DND-41 (cell line): ENCODE data around the gene CENPX.

Experiments
- ATAC-seq: fragments of 200-7000 bp; cut with Tn5 transposase; 3 replicates; pipeline ENCODE4 v1.9.1; 2021; ENCODE audit warnings: low read depth; ENCODE audit not compliant: insufficient read depth
- DNase-seq: peaks from one replicate; pipeline ENCODE4 v3.0.0-alpha.2; 2020
- H2AFZ ChIP-seq: 2 replicates; pipeline ENCODE4 v1.6.0; 2012; ENCODE audit warnings: low read depth, low read length
- H3K27ac ChIP-seq: 2 replicates; pipeline ENCODE4 v1.5.1; 2012; ENCODE audit warnings: low read length, inconsistent platforms
- H3K27me3 ChIP-seq: fragments of 200-600 bp; sonication (generic); 2 replicates; pipeline ENCODE4 v1.6.0; 2012; ENCODE audit warnings: low read length, mild to moderate bottlenecking, inconsistent platforms; ENCODE audit not compliant: insufficient read depth, poor library complexity
- H3K36me3 ChIP-seq: 2 replicates; pipeline ENCODE4 v1.5.1; 2012; ENCODE audit warnings: low read length, inconsistent platforms; ENCODE audit not compliant: insufficient read depth
- H3K4me1 ChIP-seq: 2 replicates; pipeline ENCODE4 v1.5.1; 2012; ENCODE audit warnings: mild to moderate bottlenecking, low read length; ENCODE audit not compliant: insufficient read depth
- H3K4me2 ChIP-seq: 2 replicates; pipeline ENCODE4 v1.6.0; 2012; ENCODE audit warnings: mild to moderate bottlenecking, moderate library complexity, low read length, inconsistent platforms; ENCODE audit not compliant: insufficient read depth
- H3K4me3 ChIP-seq, 2 experiments: fragments of 200-600 bp in 1 of 2; shearing (Covaris generic) in 1 of 2; 2 replicates each; pipeline ENCODE4 v1.5.1; 2012 to 2016; ENCODE audit warnings: inconsistent platforms in 2 of 2, low read length in 2 of 2, mild to moderate bottlenecking in 2 of 2, low read depth in 1 of 2, moderate library complexity in 1 of 2
- H3K79me2 ChIP-seq: 2 replicates; pipeline ENCODE4 v1.6.0; 2012; ENCODE audit warnings: low read length, inconsistent platforms; ENCODE audit not compliant: insufficient read depth
- H3K9ac ChIP-seq: 2 replicates; pipeline ENCODE4 v1.6.0; 2012; ENCODE audit warnings: low read depth, mild to moderate bottlenecking, inconsistent platforms, low read length, moderate library complexity
- H3K9me3 ChIP-seq: 2 replicates; pipeline ENCODE4 v1.5.1; 2012; ENCODE audit warnings: low read length, moderate library complexity, mild to moderate bottlenecking, inconsistent platforms; ENCODE audit not compliant: insufficient read depth, severe bottlenecking
- H4K20me1 ChIP-seq: 2 replicates; pipeline ENCODE4 v1.6.0; 2012; ENCODE audit warnings: low read length; ENCODE audit not compliant: insufficient read depth
- EZH2 ChIP-seq: IDR thresholded peaks from 3 replicates; pipeline ENCODE4 v1.6.1; 2012; ENCODE audit warnings: borderline replicate concordance, low read depth, mild to moderate bottlenecking, moderate library complexity, low read length, inconsistent platforms; ENCODE audit not compliant: severe bottlenecking
- TF ChIP-seq, protein P1 (sequence below): IDR thresholded peaks from 2 replicates; pipeline ENCODE4 v1.5.1; 2012; ENCODE audit warnings: borderline replicate concordance, low read length, moderate library complexity, mild to moderate bottlenecking; ENCODE audit not compliant: poor library complexity, severe bottlenecking; ENCODE audit errors: extremely low read depth

The CENPX gene

DNA sequence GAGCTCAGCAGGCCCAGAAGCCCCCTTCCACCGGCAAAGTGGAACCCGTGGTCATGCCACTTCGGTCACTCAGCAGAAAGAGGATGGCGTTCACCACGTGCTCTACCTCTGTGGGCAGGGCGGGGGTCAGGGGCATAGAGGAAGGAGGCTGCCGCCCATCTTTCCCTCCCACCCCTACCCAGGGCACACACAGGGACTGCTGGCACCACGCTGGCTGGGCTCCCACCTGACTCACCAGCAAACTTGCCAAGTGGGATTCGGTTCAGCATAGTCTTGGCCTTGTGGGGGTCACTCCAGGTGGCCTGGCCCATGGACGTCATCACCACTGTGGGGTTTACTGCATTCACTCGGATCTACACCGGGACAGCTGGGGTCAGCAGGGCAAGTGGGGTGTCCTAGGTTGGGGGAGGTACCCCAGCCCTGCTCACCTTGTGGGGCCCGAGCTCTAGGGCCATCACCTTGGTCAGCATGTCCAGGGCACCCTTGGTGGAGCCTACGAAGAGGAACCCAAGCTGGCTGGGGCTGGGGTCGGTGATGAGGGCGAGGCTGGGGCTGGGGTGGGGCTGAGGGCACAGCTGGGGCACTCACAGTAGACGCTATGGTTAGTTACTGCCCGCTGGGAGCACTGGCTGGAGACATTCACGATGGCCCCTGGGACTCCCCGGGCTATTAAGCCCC is 13.4 kb upstream of the CENPX start:
- Histone ChIP-seq H3K4me2 (peak overlapping the region; percentile 85), H3K79me2 (peaks cover 21% of the 10 kb centered on the region), H3K4me1 (peaks cover 36% of the 10 kb centered on the region), H3K27ac (peak overlapping the region; percentile 77), H3K36me3 (peaks cover 28% of the 10 kb centered on the region), H3K9me3 (no peaks in the 10 kb centered on the region), H3K27me3 (no peaks in the 10 kb centered on the region), H2AFZ (no peak overlapping the region), H3K9ac (peak overlapping the region; percentile 74), H4K20me1 (peaks cover 29% of the 10 kb centered on the region), H3K4me3 (peak overlapping the region; percentile 67 to 68; a peak in 3 of 4 replicates)
- ATAC-seq, result no peak
- no peak for DNase-seq
- TF ChIP-seq, protein P1, sequence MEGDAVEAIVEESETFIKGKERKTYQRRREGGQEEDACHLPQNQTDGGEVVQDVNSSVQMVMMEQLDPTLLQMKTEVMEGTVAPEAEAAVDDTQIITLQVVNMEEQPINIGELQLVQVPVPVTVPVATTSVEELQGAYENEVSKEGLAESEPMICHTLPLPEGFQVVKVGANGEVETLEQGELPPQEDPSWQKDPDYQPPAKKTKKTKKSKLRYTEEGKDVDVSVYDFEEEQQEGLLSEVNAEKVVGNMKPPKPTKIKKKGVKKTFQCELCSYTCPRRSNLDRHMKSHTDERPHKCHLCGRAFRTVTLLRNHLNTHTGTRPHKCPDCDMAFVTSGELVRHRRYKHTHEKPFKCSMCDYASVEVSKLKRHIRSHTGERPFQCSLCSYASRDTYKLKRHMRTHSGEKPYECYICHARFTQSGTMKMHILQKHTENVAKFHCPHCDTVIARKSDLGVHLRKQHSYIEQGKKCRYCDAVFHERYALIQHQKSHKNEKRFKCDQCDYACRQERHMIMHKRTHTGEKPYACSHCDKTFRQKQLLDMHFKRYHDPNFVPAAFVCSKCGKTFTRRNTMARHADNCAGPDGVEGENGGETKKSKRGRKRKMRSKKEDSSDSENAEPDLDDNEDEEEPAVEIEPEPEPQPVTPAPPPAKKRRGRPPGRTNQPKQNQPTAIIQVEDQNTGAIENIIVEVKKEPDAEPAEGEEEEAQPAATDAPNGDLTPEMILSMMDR, result no peak
- no peak for TF ChIP-seq EZH2

DNA sequence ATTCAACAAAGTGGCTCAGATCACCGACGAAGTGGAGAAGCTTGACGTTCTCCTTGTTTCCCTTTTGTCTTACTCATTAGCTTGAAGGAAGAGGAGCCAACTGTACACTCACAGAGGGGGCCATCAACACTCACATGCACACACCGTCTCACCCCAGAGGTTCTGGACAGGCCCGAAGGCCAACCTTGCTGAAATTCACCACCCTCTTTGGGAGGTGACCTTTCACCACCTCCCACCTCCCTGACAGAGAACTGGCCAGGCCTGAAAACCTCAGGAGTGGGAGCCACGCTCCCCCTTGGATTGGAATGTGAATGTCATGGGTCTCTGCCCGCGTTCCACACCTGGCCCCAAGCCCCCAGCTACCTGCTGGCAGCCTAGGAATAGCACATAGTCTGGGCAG is 12.8 kb upstream of the CENPX start:
- Histone ChIP-seq H3K36me3 (peaks cover 28% of the 10 kb centered on the region), H3K4me1 (peaks cover 42% of the 10 kb centered on the region), H3K79me2 (peaks cover 21% of the 10 kb centered on the region), H3K4me3 (0 out of 4 replicates have a peak overlapping the region, but pooled peaks of 1 of the 2 experiments have one; percentile 68), H3K4me2 (peak overlapping the region; percentile 85; the same call in 1 of the 2 replicates), H3K9ac (peak overlapping the region; percentile 74; the same call in 1 of the 2 replicates), H4K20me1 (peaks cover 29% of the 10 kb centered on the region), H3K27me3 (no peaks in the 10 kb centered on the region), H3K9me3 (no peaks in the 10 kb centered on the region), H2AFZ (no peak overlapping the region), H3K27ac (no peak overlapping the region)
- no peak for ATAC-seq
- TF ChIP-seq, protein P1, result no peak
- TF ChIP-seq EZH2, result no peak
- DNase-seq, result no peak

DNA sequence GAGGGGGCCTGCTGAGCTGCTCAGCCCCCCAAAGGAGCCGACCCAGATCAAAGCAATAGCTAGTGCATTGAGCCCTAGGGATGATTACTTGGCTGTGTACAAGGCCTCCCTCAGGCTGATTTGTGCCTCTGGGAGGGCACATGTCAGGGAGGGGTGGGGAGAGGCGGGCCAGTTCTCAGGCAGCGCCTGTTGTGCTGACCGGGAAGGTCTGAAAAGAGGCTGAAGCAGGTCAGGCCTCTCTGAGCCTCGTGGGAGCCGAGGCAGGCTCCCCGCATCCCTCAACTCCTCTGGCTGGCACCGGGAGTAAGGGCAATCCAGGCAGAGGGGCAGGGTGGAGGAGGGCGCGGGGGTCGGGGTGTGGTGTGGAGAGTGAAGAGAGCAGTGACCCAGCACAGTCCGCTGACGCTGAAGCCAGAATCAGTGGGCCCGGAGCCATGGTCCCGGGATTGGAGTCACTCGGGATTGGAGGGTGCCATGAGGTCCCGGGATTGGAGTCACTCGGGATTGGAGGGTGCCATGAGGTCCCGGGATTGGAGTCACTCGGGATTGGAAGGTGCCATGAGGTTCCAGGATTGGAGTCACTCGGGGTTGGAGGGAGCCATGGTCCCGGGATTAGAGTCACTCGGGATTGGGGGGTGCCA is 11.8 kb upstream of the CENPX start:
- no peaks in the 10 kb centered on the region for H3K9me3 ChIP-seq
- ATAC-seq, result no peak
- no peak overlapping the region for H3K4me3 ChIP-seq
- H3K27ac ChIP-seq, result no peak overlapping the region
- H3K36me3 ChIP-seq, result peaks cover 36% of the 10 kb centered on the region
- H3K9ac ChIP-seq, result no peak overlapping the region
- no peaks in the 10 kb centered on the region for H3K27me3 ChIP-seq
- peaks cover 37% of the 10 kb centered on the region for H4K20me1 ChIP-seq
- H2AFZ ChIP-seq, result no peak overlapping the region
- peak; percentile 8 for DNase-seq
- H3K79me2 ChIP-seq, result peaks cover 21% of the 10 kb centered on the region
- H3K4me1 ChIP-seq, result peaks cover 52% of the 10 kb centered on the region
- TF ChIP-seq EZH2, result no peak
- TF ChIP-seq, protein P1, result no peak
- no peak overlapping the region for H3K4me2 ChIP-seq
